LNCAP (cell line): ENCODE results near the gene NAXE.

ENCODE experiments used
- TF ChIP-seq, protein P1 (sequence below): fragments of 450-650 bp; IDR thresholded peaks from 2 replicates; pipeline ENCODE4 v1.5.1; 2017; ENCODE audit warnings: mild to moderate bottlenecking

NAXE gene

DNA sequence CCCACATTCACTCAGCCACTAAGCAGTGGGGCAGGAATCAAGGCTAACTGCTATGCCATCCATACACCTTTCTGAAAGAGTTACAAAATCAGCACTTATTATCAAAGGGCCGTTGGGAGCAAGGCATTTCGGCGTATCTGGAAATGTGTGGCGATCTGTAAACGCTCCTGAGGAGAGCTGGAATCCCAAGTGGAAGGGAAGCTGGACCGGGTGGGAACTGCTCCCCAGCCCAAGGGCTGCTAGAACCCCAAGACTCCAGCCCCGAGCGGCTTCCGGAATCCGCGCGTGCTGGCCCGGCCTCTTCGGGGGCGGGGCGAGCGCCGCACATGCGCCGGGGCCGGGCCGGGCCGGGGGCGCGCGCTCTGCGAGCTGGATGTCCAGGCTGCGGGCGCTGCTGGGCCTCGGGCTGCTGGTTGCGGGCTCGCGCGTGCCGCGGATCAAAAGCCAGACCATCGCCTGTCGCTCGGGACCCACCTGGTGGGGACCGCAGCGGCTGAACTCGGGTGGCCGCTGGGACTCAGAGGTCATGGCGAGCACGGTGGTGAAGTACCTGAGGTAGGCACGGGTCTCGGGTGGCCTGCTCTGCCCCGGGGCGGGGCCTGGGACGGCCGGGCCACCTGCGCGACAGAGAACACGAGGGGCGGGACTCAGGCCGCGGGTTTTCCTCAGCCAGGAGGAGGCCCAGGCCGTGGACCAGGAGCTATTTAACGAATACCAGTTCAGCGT is at the start of gene NAXE:
TSS of gene NAXE (plus strand) at position 345 of the 726 bp plus-strand sequence. CDS start at position 374, 29 bp downstream.
- TF ChIP-seq, protein P1, sequence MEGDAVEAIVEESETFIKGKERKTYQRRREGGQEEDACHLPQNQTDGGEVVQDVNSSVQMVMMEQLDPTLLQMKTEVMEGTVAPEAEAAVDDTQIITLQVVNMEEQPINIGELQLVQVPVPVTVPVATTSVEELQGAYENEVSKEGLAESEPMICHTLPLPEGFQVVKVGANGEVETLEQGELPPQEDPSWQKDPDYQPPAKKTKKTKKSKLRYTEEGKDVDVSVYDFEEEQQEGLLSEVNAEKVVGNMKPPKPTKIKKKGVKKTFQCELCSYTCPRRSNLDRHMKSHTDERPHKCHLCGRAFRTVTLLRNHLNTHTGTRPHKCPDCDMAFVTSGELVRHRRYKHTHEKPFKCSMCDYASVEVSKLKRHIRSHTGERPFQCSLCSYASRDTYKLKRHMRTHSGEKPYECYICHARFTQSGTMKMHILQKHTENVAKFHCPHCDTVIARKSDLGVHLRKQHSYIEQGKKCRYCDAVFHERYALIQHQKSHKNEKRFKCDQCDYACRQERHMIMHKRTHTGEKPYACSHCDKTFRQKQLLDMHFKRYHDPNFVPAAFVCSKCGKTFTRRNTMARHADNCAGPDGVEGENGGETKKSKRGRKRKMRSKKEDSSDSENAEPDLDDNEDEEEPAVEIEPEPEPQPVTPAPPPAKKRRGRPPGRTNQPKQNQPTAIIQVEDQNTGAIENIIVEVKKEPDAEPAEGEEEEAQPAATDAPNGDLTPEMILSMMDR: no peak

DNA sequence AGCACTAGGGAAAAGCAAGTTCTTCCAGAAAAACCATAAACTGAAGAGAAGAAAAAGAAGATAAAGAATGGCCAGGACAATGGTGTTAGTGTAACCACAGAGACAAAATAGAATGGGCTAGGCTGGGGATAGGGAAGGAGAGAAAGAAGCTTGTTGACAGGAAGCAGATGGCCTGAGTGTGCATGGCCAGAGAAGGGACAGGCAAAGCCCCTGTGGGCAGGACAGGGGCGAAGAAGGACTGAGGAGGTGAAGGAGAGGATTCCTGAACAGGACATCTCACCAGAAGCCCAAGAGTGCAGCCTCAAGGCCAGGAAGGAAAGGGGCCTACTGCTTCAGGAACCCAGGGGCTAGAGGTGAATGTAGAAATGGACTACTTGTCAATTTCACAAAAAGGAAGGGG is 48.5 kb upstream of the NAXE start:
- TF ChIP-seq, protein P1: no peak

DNA sequence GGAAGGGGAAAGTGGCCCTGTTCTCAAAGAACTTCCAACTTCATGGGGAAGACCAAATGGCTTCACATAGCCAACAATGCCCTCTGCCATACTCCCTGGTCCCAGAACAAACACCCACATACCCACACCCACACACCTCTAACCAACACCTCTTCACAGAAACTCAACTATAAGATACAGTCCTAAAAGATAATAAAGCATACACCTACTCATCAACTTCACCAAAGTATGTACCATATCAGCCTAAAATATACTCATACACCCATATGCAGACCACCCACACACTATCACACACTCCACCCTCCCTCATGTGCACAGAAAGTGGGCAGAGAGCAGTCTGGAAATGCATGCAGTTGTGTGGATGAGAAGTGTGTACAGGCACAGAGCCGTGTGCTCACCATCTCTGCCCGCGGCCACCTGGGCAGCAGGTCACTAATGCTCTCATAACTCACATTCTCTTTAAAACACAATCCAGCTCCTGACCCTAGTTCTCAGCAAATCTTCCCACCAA is 46.9 kb upstream of the NAXE start:
- TF ChIP-seq, protein P1: no peak

DNA sequence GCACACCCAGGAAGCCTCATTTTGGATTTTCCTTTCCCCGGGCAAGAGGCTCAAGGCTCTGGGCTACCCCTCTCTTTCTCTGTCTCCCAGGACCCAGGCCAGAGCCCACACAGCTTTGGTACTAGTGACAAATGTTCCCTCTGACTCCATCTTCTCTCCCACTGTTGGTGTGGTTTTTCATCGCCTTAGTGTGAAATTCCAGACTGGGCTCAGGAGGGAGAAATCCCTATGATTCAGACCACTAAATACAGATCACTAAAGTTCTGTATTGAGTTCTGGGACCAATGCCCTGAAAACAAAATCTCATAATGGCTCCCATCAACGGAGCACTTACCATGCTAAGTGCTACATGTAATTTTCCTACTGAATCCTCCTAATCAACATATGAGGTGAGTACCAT is 45.3 kb upstream of the NAXE start:
- TF ChIP-seq, protein P1: no peak

DNA sequence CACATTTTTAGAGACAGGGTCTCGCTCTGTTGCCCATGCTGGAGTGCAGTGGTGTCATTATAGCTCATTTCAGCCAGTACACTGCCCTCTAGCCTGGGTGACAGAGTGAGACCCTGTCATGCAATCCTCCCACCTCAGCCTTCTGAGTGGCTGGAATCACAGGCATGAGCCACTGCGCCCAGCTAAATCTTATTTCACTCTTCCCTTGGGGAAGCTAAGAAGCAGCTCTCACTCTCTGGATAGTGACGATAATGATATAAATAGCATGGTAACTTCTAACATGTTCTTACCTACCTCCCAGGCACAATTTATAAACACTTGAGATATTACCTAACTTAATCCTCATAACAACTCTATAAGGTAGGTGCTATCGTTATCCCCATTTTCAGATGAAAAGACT is 44.1 kb upstream of the NAXE start:
- TF ChIP-seq, protein P1: no peak

DNA sequence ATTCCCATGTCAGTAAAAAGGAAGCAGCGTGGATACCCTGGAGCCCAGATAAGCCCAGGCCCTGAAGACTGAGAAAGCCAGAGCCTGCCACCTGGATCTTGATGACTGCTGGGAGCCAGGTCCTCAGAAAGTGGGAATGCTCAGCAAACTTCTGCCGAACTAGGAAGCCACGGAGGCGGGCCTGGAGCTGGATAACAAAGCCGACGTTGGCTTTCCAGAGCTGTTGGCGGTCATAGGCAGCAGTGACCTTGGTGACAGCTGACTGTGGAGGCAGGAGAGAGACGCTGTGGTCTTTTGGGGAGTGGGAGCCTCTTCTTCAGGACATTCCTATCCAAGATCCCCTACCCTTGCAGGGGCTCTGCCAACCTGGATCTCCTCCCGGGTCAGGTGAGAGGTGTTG is 43.6 kb upstream of the NAXE start:
- TF ChIP-seq, protein P1: no peak

DNA sequence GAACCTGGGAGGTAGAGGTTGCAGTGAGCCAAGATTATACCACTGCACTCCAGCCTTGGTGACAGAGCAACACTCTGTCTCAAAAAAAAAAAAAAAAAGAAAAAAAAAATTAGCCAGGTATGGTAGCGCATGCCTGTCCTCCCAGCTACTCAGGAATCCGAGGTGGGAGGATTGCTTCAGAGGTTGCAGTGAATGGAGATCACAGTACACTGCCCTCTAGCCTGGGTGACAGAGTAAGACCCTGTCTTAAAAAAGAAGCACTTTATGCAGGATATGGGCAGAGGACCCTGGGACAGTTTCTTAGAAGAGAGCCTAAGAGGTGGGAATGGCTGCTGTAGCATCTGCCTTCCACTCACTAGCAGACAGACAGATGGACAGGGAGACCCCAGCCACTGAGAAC is 42.2 kb upstream of the NAXE start:
- TF ChIP-seq, protein P1: no peak
